Adrenal gland (tissue), 12 donors: Measurements from ENCODE around the gene RNF135. TPM values are rescaled to one million over a fixed set of nuclear protein-coding genes. Genes with fewer than 3 reads are reported as not detected.

Experiments used
- DNase-seq, 7 donors: peaks; one replicate each; pipeline ENCODE4 v3.0.0-alpha.2; 2019 to 2020
- H3K27ac ChIP-seq, 5 donors: fragments of 200-600 bp; sonication (generic) in 4 of 5; 1 replicate in 3 of 5; 2 replicates in 2 of 5; pipeline versions ENCODE4 v1.5.1 to v1.8.0; 2016 to 2020; ENCODE audit warnings: mild to moderate bottlenecking in 1 of 5
- H3K27me3 ChIP-seq: fragments of 200-600 bp; 2 replicates; pipeline ENCODE4 v1.8.0; 2021
- H3K36me3 ChIP-seq, 2 donors: fragments of 200-600 bp; replicated peaks in 1 of 2; 1 replicate in 1 of 2; 2 replicates in 1 of 2; pipeline versions ENCODE4 v1.5.1 to v1.8.0; 2018 to 2022
- H3K4me1 ChIP-seq, 2 donors: fragments of 200-600 bp; replicated peaks in 1 of 2; 1 replicate in 1 of 2; 2 replicates in 1 of 2; pipeline versions ENCODE4 v1.5.1 to v1.8.0; 2018 to 2021
- H3K4me3 ChIP-seq, 4 donors: fragments of 200-600 bp; sonication (generic) in 3 of 4; one replicate each; pipeline ENCODE4 v1.5.1; 2016 to 2018
- H3K9me3 ChIP-seq, 3 donors: fragments of 200-600 bp; sonication (generic) in 1 of 3; replicated peaks in 1 of 3; 1 replicate in 2 of 3; 2 replicates in 1 of 3; pipeline versions ENCODE4 v1.5.1 to v1.8.0; 2016 to 2021
- POLR2A ChIP-seq, 2 donors: fragments of 450-650 bp; IDR thresholded peaks; one replicate each; pipeline ENCODE4 v1.6.1; 2017; ENCODE audit warnings: antibody characterized with exemption in 2 of 2, mild to moderate bottlenecking in 2 of 2, moderate library complexity in 1 of 2
- WGBS, 4 donors: extraction: QIAGEN DNeasy Blood & Tissue Kit in 2 of 4; methylation state at CpG; one replicate each; pipeline versions ENCODE4 v1.1.5 to v1.1.7; 2013 to 2017; 5-methylcytosine and 5-hydroxymethylcytosine counted together
- intact Hi-C, 2 donors: fragments of 100-400 bp; cut with DNase I; formaldehyde crosslinking; loops; one replicate each; pipeline versions ENCODE4 v1.14.1 to v1.15.0; 2022 to 2023
- polyA plus RNA-seq, 3 donors: library from polyadenylated mRNA; stranded (reverse); fragments of 200-250 nt in 2 of 3; fragments of 350-450 nt in 1 of 3; fragmentation: Illumina TruSeq in 1 of 3; extraction: RNeasy Lipid Tissue Mini Kit (QIAGEN cat#74804) in 1 of 3; gene quantifications; one replicate each; pipeline ENCODE4 v1.2.3, GENCODE V29; 2013 to 2014
- total RNA-seq, 9 donors: library from RNA; depleted of rRNA in 4 of 9; stranded (reverse); fragments of >200 nt in 4 of 9; fragments of 120-200 nt in 1 of 9; fragmentation: NEBNext Ultra II Directional in 1 of 9; extraction: Animal tissue kit (Norgen Biotek cat#: 25700) in 1 of 9; gene quantifications; one replicate each; pipeline versions ENCODE4 v1.1.0 to v1.2.4, GENCODE V29; 2013 to 2023
- TF ChIP-seq, protein P1 (sequence below), 6 experiments: fragments of 450-650 bp in 4 of 6; fragments of 200-600 bp in 2 of 6; sonication (generic) in 1 of 6; IDR thresholded peaks; 1 replicate in 5 of 6; 2 replicates in 1 of 6; pipeline versions ENCODE4 v1.5.1 to v1.8.0; 2016 to 2021; ENCODE audit warnings: antibody characterized with exemption in 6 of 6, mild to moderate bottlenecking in 2 of 6, moderate library complexity in 1 of 6
- donor health status: healthy with polysubstance abuse.
- donor health status: Bipolar disorder and iron deficiency.
- donor health status: DM: yes; HTN: yes; CAD: no.
- donor health status: DM: no; HTN: no; CAD: no.
- donor health status: DM: no; HTN: no; CAD: no.
- donor health status: DM: yes; HTN: yes; CAD: no.

The RNF135 gene
- total and polyA plus RNA-seq, 12 donors: 7.4 to 35.6 (median 21.5) TPM

DNA sequence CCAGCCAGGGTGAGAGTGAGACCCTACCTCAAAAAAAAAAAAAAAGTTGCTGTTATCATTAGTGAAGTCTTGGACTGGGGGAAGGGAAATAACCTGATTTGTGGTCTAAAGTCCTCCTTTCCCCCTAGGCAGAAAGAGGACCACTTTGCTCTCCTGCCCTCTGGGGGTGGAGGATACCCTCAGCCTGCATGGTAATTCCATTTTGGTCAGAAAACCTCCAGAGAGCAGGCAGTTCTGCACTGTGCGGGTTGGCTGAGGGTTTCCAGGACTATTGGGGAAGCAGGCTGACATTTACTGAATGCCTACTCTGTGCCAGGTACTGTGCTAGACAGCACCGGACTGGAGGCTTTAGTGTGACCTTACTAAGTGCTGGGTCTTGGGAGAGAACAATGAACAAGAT, 46.5 kb upstream of the RNF135 start:
- WGBS, 4 donors: 46 to 70% (median 62%) methylated on average over 2 of the region's 2 CpGs
- no peak overlapping the region for H3K27ac ChIP-seq
- H3K4me1 ChIP-seq: peaks cover 9 to 18% of the 10 kb centered on the region in 2 donors
- no peak overlapping the region for H3K4me3 ChIP-seq
- no peak for TF ChIP-seq POLR2A (IDR thresholded peaks at IDR 0.05)
- TF ChIP-seq, protein P1, sequence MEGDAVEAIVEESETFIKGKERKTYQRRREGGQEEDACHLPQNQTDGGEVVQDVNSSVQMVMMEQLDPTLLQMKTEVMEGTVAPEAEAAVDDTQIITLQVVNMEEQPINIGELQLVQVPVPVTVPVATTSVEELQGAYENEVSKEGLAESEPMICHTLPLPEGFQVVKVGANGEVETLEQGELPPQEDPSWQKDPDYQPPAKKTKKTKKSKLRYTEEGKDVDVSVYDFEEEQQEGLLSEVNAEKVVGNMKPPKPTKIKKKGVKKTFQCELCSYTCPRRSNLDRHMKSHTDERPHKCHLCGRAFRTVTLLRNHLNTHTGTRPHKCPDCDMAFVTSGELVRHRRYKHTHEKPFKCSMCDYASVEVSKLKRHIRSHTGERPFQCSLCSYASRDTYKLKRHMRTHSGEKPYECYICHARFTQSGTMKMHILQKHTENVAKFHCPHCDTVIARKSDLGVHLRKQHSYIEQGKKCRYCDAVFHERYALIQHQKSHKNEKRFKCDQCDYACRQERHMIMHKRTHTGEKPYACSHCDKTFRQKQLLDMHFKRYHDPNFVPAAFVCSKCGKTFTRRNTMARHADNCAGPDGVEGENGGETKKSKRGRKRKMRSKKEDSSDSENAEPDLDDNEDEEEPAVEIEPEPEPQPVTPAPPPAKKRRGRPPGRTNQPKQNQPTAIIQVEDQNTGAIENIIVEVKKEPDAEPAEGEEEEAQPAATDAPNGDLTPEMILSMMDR (IDR thresholded peaks at IDR 0.05): no peak
- no peak for DNase-seq
- no peaks in the 10 kb centered on the region for H3K9me3 ChIP-seq
- H3K27me3 ChIP-seq: peaks cover 11% of the 10 kb centered on the region
- no peaks in the 10 kb centered on the region for H3K36me3 ChIP-seq
- intact Hi-C loops: no loop called here

GRCh38 chr17:30926516-30926915, 44.3 kb upstream of the RNF135 start:
- peaks cover 6 to 14% of the 10 kb centered on the region in 2 donors for H3K4me1 ChIP-seq
- TF ChIP-seq, protein P1 (IDR thresholded peaks at IDR 0.05): no peak
- TF ChIP-seq POLR2A (IDR thresholded peaks at IDR 0.05): no peak
- WGBS, 4 donors: 68 to 74% (median 70%) methylated on average over 6 of the region's 6 CpGs
- DNase-seq: no peak
- intact Hi-C loops: no loop called here
- no peaks in the 10 kb centered on the region for H3K36me3 ChIP-seq
- no peak overlapping the region for H3K27ac ChIP-seq
- no peak overlapping the region for H3K4me3 ChIP-seq
- H3K27me3 ChIP-seq: peaks cover 11% of the 10 kb centered on the region
- no peaks in the 10 kb centered on the region for H3K9me3 ChIP-seq

GRCh38 chr17:30927756-30928155, 43.1 kb upstream of the RNF135 start:
- TF ChIP-seq, protein P1 (IDR thresholded peaks at IDR 0.05): no peak
- TF ChIP-seq POLR2A (IDR thresholded peaks at IDR 0.05): no peak
- 77 to 90% (median 87%) methylated on average over 5 of the region's 5 CpGs for WGBS, 4 donors
- peaks cover 5% of the 10 kb centered on the region for H3K27me3 ChIP-seq
- peaks cover 0 to 2% of the 10 kb centered on the region in 2 donors for H3K4me1 ChIP-seq
- intact Hi-C loops: no loop called here
- no peak for DNase-seq
- no peaks in the 10 kb centered on the region for H3K36me3 ChIP-seq
- H3K9me3 ChIP-seq: no peaks in the 10 kb centered on the region
- H3K4me3 ChIP-seq: no peak overlapping the region
- no peak overlapping the region for H3K27ac ChIP-seq

GRCh38 chr17:30928584-30928983, 42.3 kb upstream of the RNF135 start:
- Histone ChIP-seq H3K4me1 (no peaks in the 10 kb centered on the region), H3K9me3 (no peaks in the 10 kb centered on the region), H3K27ac (no peak overlapping the region), H3K4me3 (no peak overlapping the region), H3K27me3 (peaks cover 4% of the 10 kb centered on the region), H3K36me3 (no peaks in the 10 kb centered on the region)
- WGBS, 4 donors: 80 to 94% (median 90%) methylated on average over 3 of the region's 3 CpGs; no CpG with 5 or more reads in 1 of the 4 donors
- DNase-seq: no peak
- intact Hi-C loops: no loop called here
- TF ChIP-seq, protein P1 (IDR thresholded peaks at IDR 0.05): no peak
- no peak for TF ChIP-seq POLR2A (IDR thresholded peaks at IDR 0.05)
